HepG2 (cell line): ENCODE measurements around the gene SCIN. TPM values are rescaled to one million over a fixed set of nuclear protein-coding genes. Genes with fewer than 3 reads are reported as not detected.

Experiments used
- AGO2 ChIP-seq: fragments of 200-400 bp; formaldehyde crosslinking; optimal IDR thresholded peaks from 2 replicates; pipeline ENCODE3; 2017; ENCODE audit warnings: mild to moderate bottlenecking, low read depth, low read length, moderate library complexity
- ARID2 ChIP-seq: sonication (generic); formaldehyde crosslinking; IDR thresholded peaks from 2 replicates; pipeline ENCODE4 v1.8.1; 2022; ENCODE audit warnings: mild to moderate bottlenecking, missing genetic modification reagents, borderline replicate concordance
- BCL6 ChIP-seq: IDR thresholded peaks from 2 replicates; pipeline ENCODE4 v1.6.1; 2016; ENCODE audit warnings: missing genetic modification reagents, missing compliant biosample characterization
- CC2D1A ChIP-seq: sonication (generic); formaldehyde crosslinking; IDR thresholded peaks from 2 replicates; pipeline ENCODE4 v1.8.1; 2023; ENCODE audit warnings: mild to moderate bottlenecking, missing genetic modification reagents
- FOXA3 ChIP-seq: IDR thresholded peaks from 2 replicates; pipeline ENCODE4 v1.6.1; 2016; ENCODE audit warnings: missing genetic modification reagents, missing compliant biosample characterization
- GATA4 ChIP-seq: sonication (generic); IDR thresholded peaks from 2 replicates; pipeline ENCODE4 v1.6.1; 2016; ENCODE audit warnings: antibody characterized with exemption, low read depth, borderline replicate concordance
- GATAD1 ChIP-seq: IDR thresholded peaks from 2 replicates; pipeline ENCODE4 v1.6.1; 2016; ENCODE audit warnings: missing genetic modification reagents, missing compliant biosample characterization
- GTF2F1 ChIP-seq: fragments of 150-350 bp; IDR thresholded peaks from 2 replicates; pipeline ENCODE4 v1.6.1; 2014; ENCODE audit warnings: low read length
- HMG20A ChIP-seq: IDR thresholded peaks from 2 replicates; pipeline ENCODE4 v1.6.1; 2016; ENCODE audit warnings: borderline replicate concordance
- JUN ChIP-seq: sonication (generic); formaldehyde crosslinking; IDR thresholded peaks from 2 replicates; pipeline ENCODE4 v1.4.0; 2020; ENCODE audit warnings: mild to moderate bottlenecking, missing genetic modification reagents
- KAT8 ChIP-seq: IDR thresholded peaks from 2 replicates; pipeline ENCODE4 v1.6.1; 2016; ENCODE audit warnings: missing genetic modification reagents, missing compliant biosample characterization
- NCOA5 ChIP-seq: sonication (generic); formaldehyde crosslinking; IDR thresholded peaks from 2 replicates; pipeline ENCODE4 v1.4.0; 2020; ENCODE audit warnings: missing genetic modification reagents
- RXRB ChIP-seq: IDR thresholded peaks from 2 replicates; pipeline ENCODE4 v1.6.1; 2016; ENCODE audit warnings: borderline replicate concordance, missing genetic modification reagents, missing compliant biosample characterization
- ZMYM3 ChIP-seq: sonication (generic); formaldehyde crosslinking; IDR thresholded peaks from 2 replicates; pipeline ENCODE4 v1.5.1; 2020; ENCODE audit warnings: mild to moderate bottlenecking, missing genetic modification reagents
- ZNF367 ChIP-seq: sonication (generic); formaldehyde crosslinking; IDR thresholded peaks from 2 replicates; pipeline ENCODE4 v1.4.0; 2020; ENCODE audit warnings: missing genetic modification reagents, borderline replicate concordance
- ZNF383 ChIP-seq: sonication (generic); formaldehyde crosslinking; IDR thresholded peaks from 2 replicates; pipeline ENCODE4 v1.4.0; 2020; ENCODE audit warnings: missing genetic modification reagents, mild to moderate bottlenecking, borderline replicate concordance
- ZNF839 ChIP-seq: sonication (generic); formaldehyde crosslinking; IDR thresholded peaks from 2 replicates; pipeline ENCODE4 v1.4.0; 2020; ENCODE audit warnings: missing genetic modification reagents, mild to moderate bottlenecking, borderline replicate concordance
- polyA plus RNA-seq, 8 experiments: library from polyadenylated mRNA; depleted of rRNA in 3 of 8; stranded (reverse) in 7 of 8; unstranded in 1 of 8; fragments of >200 nt; fragmentation: Illumina TruSeq in 4 of 8; extraction: Trizol in 4 of 8; gene quantifications; 2 replicates each; pipeline versions ENCODE4 v1.2.1 to v1.2.3, GENCODE V29; 2011 to 2016; ENCODE audit warnings: low read depth in 4 of 8, missing spikeins in 1 of 8, mixed read lengths in 1 of 8; ENCODE audit not compliant: insufficient read depth in 1 of 8
- total RNA-seq, 5 experiments: library from RNA; depleted of rRNA; stranded (reverse); fragments of >200 nt; fragmentation: Illumina TruSeq; extraction: Trizol; gene quantifications; 2 replicates each; pipeline ENCODE4 v1.2.3, GENCODE V29; 2016; ENCODE audit warnings: low read depth in 1 of 5
- TF ChIP-seq, protein P1 (sequence below): sonication (generic); formaldehyde crosslinking; IDR thresholded peaks from 2 replicates; pipeline ENCODE4 v1.4.0; 2020; ENCODE audit warnings: missing genetic modification reagents
- TF ChIP-seq, protein P2 (sequence below): sonication (generic); formaldehyde crosslinking; IDR thresholded peaks from 2 replicates; pipeline ENCODE4 v1.4.0; 2020; ENCODE audit warnings: missing genetic modification reagents
- TF ChIP-seq, protein P3 (sequence below): sonication (generic); formaldehyde crosslinking; IDR thresholded peaks from 2 replicates; pipeline ENCODE4 v1.8.0; 2022; ENCODE audit warnings: mild to moderate bottlenecking, missing genetic modification reagents, moderate library complexity
- TF ChIP-seq, protein P4 (sequence below): sonication (generic); formaldehyde crosslinking; IDR thresholded peaks from 2 replicates; pipeline ENCODE4 v1.5.1; 2020; ENCODE audit warnings: missing genetic modification reagents, mild to moderate bottlenecking, borderline replicate concordance

SCIN gene
- total and polyA plus RNA-seq, 2 of the 13 experiments (the other 11 are each of a cell fraction or from before 2014, with no cell fraction given): not detected

DNA sequence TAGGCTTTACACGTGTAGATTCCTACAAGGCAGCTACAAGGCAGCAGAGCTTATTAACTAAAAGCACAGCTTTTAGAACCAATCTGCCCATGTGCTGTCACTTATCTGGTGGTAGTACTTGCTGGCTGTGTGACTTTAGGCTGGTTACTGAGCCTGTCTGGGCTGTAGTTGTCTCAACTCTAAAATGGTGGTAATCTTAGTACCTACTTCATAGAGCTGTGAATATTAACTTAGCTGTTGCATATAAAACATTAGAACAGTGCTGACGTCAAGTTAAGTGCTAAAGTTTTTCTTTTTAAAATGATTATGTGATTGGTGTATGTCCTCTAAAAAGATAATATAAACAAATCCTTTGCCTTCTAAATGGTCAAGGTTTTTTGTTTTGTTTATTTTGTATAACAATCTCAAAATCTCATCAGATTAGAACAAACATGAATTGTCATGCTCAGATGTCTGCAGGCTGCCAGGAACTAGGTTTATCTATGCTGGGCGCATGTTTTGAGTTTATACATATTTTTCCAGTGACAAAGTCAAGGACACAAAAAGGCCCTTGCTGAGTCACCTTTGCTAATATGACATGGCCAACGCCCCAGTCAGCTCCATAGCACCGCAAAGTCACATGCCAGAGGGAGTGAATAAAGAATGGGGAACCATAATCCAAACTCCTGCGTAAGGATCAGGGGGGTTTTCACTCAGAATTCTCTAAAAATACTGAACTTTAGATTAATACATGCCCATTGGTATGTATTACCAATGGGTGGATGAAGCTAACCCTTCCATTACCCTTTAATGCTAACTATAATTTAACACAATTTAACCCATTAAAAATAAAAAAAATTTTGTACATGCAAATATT is 77.1 kb downstream of the SCIN start (continued):
- TF ChIP-seq, protein P1, sequence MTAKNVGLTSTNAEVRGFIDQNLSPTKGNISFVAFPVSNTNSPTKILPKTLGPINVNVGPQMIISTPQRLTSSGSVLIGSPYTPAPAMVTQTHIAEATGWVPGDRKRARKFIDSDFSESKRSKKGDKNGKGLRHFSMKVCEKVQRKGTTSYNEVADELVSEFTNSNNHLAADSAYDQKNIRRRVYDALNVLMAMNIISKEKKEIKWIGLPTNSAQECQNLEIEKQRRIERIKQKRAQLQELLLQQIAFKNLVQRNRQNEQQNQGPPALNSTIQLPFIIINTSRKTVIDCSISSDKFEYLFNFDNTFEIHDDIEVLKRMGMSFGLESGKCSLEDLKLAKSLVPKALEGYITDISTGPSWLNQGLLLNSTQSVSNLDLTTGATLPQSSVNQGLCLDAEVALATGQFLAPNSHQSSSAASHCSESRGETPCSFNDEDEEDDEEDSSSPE (CRISPR knock-in tag): no peak
- TF ChIP-seq ZNF839: no peak
- TF ChIP-seq, protein P2, sequence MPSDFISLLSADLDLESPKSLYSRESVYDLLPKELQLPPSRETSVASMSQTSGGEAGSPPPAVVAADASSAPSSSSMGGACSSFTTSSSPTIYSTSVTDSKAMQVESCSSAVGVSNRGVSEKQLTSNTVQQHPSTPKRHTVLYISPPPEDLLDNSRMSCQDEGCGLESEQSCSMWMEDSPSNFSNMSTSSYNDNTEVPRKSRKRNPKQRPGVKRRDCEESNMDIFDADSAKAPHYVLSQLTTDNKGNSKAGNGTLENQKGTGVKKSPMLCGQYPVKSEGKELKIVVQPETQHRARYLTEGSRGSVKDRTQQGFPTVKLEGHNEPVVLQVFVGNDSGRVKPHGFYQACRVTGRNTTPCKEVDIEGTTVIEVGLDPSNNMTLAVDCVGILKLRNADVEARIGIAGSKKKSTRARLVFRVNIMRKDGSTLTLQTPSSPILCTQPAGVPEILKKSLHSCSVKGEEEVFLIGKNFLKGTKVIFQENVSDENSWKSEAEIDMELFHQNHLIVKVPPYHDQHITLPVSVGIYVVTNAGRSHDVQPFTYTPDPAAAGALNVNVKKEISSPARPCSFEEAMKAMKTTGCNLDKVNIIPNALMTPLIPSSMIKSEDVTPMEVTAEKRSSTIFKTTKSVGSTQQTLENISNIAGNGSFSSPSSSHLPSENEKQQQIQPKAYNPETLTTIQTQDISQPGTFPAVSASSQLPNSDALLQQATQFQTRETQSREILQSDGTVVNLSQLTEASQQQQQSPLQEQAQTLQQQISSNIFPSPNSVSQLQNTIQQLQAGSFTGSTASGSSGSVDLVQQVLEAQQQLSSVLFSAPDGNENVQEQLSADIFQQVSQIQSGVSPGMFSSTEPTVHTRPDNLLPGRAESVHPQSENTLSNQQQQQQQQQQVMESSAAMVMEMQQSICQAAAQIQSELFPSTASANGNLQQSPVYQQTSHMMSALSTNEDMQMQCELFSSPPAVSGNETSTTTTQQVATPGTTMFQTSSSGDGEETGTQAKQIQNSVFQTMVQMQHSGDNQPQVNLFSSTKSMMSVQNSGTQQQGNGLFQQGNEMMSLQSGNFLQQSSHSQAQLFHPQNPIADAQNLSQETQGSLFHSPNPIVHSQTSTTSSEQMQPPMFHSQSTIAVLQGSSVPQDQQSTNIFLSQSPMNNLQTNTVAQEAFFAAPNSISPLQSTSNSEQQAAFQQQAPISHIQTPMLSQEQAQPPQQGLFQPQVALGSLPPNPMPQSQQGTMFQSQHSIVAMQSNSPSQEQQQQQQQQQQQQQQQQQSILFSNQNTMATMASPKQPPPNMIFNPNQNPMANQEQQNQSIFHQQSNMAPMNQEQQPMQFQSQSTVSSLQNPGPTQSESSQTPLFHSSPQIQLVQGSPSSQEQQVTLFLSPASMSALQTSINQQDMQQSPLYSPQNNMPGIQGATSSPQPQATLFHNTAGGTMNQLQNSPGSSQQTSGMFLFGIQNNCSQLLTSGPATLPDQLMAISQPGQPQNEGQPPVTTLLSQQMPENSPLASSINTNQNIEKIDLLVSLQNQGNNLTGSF (CRISPR knock-in tag): no peak
- no peak for TF ChIP-seq CC2D1A
- TF ChIP-seq GATAD1 (CRISPR knock-in tag): no peak
- no peak for TF ChIP-seq ZNF383 (CRISPR knock-in tag)
- TF ChIP-seq ZMYM3 (CRISPR knock-in tag): peak; percentile 48
- TF ChIP-seq BCL6 (CRISPR knock-in tag): peak; percentile 61
- peak; percentile 53; the same call in 1 of the 2 replicates for TF ChIP-seq KAT8
- TF ChIP-seq FOXA3 (CRISPR knock-in tag): peak; percentile 57
- TF ChIP-seq, protein P3, sequence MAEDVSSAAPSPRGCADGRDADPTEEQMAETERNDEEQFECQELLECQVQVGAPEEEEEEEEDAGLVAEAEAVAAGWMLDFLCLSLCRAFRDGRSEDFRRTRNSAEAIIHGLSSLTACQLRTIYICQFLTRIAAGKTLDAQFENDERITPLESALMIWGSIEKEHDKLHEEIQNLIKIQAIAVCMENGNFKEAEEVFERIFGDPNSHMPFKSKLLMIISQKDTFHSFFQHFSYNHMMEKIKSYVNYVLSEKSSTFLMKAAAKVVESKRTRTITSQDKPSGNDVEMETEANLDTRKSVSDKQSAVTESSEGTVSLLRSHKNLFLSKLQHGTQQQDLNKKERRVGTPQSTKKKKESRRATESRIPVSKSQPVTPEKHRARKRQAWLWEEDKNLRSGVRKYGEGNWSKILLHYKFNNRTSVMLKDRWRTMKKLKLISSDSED (CRISPR knock-in tag): no peak
- no peak for TF ChIP-seq NCOA5
- TF ChIP-seq RXRB: peak; percentile 78
- no peak for TF ChIP-seq ARID2 (CRISPR knock-in tag)
- peak; percentile 74 for TF ChIP-seq JUN (CRISPR knock-in tag)
- no peak for TF ChIP-seq ZNF367 (CRISPR knock-in tag)
- peak; percentile 90; the same call in 1 of the 2 replicates for TF ChIP-seq HMG20A (CRISPR knock-in tag)
- no peak for TF ChIP-seq AGO2
- TF ChIP-seq, protein P4, sequence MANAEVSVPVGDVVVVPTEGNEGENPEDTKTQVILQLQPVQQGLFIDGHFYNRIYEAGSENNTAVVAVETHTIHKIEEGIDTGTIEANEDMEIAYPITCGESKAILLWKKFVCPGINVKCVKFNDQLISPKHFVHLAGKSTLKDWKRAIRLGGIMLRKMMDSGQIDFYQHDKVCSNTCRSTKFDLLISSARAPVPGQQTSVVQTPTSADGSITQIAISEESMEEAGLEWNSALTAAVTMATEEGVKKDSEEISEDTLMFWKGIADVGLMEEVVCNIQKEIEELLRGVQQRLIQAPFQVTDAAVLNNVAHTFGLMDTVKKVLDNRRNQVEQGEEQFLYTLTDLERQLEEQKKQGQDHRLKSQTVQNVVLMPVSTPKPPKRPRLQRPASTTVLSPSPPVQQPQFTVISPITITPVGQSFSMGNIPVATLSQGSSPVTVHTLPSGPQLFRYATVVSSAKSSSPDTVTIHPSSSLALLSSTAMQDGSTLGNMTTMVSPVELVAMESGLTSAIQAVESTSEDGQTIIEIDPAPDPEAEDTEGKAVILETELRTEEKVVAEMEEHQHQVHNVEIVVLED (CRISPR knock-in tag): no peak
- TF ChIP-seq GATA4: peak; percentile 14; the same call in 1 of the 2 replicates
- TF ChIP-seq GTF2F1: no peak
